Gastrocnemius medialis (tissue), 4 donors: ENCODE results near the gene TRAPPC2L.

ENCODE experiments used
- CTCF ChIP-seq, 5 experiments: fragments of 450-650 bp in 3 of 5; fragments of 200-600 bp in 2 of 5; sonication (generic) in 2 of 5; IDR thresholded peaks in 4 of 5; conservative IDR thresholded peaks in 1 of 5; 1 replicate in 4 of 5; 2 replicates in 1 of 5; pipeline ENCODE4 v1.5.1; 2016 to 2019; ENCODE audit warnings: antibody characterized with exemption in 5 of 5, mild to moderate bottlenecking in 3 of 5, moderate library complexity in 3 of 5
- POLR2A ChIP-seq, 2 donors: fragments of 450-650 bp; IDR thresholded peaks; one replicate each; pipeline ENCODE4 v1.6.1; 2017; ENCODE audit warnings: antibody characterized with exemption in 2 of 2, mild to moderate bottlenecking in 2 of 2, moderate library complexity in 2 of 2

GRCh38 chr16:88824256-88825077 is 32.5 kb upstream of the TRAPPC2L start:
- no peak for TF ChIP-seq CTCF (IDR thresholded peaks at IDR 0.05 in 4 of 5, conservative IDR thresholded peaks at IDR 0.05 in 1 of 5)
- TF ChIP-seq POLR2A (IDR thresholded peaks at IDR 0.05) = no peak
